Vagina (tissue), 2 donors: ENCODE data around the gene WNT2.

Experiments
- CTCF ChIP-seq, 3 experiments: fragments of 450-650 bp in 2 of 3; fragments of 200-600 bp in 1 of 3; sonication (generic) in 1 of 3; IDR thresholded peaks; one replicate each; pipeline ENCODE4 v1.5.1; 2017 to 2019; ENCODE audit warnings: antibody characterized with exemption in 3 of 3, mild to moderate bottlenecking in 2 of 3, moderate library complexity in 2 of 3
- POLR2A ChIP-seq, 2 donors: fragments of 450-650 bp; IDR thresholded peaks; one replicate each; pipeline ENCODE4 v1.6.1; 2017; ENCODE audit warnings: antibody characterized with exemption in 2 of 2, mild to moderate bottlenecking in 2 of 2, moderate library complexity in 2 of 2
- POLR2AphosphoS5 ChIP-seq, 2 donors: sonication (generic); formaldehyde crosslinking; IDR thresholded peaks; one replicate each; pipeline ENCODE4 v1.9.0; 2017; ENCODE audit warnings: antibody characterized with exemption in 2 of 2, mild to moderate bottlenecking in 2 of 2, low read depth in 1 of 2; ENCODE audit not compliant: insufficient read depth in 1 of 2

- no peak for TF ChIP-seq CTCF (IDR thresholded peaks at IDR 0.05)
- TF ChIP-seq POLR2A (IDR thresholded peaks at IDR 0.05) = no peak
- no peak for TF ChIP-seq POLR2AphosphoS5 (IDR thresholded peaks at IDR 0.05; ENCODE audit: insufficient read depth in 1 of 2, low read depth in 1 of 2)
These were observed 20.5 kb downstream of the WNT2 start for GRCh38 chr7:117302396-117302795.
